Measurements from ENCODE around the gene PFDN6.

DNA sequence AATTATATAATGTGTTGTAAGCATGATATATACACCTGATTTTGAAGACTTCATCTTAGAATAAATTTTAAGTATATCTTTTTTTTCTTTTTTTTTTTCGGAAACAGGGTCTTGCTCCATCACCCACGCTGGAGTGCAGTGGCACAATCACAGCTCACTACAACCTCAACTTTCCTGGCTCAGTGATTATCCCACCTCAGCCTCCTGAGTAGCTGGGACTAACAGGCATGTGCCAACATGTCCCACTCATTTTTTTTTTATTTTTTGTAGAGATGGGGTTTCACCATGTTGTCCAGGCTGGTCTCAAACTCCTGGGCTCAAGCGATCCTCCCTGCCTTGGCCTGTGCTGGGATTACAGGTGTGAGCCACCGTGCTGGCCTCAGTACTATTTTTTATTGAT, 34.8 kb upstream of the PFDN6 start:
- TF ChIP-seq, protein P1, sequence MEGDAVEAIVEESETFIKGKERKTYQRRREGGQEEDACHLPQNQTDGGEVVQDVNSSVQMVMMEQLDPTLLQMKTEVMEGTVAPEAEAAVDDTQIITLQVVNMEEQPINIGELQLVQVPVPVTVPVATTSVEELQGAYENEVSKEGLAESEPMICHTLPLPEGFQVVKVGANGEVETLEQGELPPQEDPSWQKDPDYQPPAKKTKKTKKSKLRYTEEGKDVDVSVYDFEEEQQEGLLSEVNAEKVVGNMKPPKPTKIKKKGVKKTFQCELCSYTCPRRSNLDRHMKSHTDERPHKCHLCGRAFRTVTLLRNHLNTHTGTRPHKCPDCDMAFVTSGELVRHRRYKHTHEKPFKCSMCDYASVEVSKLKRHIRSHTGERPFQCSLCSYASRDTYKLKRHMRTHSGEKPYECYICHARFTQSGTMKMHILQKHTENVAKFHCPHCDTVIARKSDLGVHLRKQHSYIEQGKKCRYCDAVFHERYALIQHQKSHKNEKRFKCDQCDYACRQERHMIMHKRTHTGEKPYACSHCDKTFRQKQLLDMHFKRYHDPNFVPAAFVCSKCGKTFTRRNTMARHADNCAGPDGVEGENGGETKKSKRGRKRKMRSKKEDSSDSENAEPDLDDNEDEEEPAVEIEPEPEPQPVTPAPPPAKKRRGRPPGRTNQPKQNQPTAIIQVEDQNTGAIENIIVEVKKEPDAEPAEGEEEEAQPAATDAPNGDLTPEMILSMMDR (IDR thresholded peaks at IDR 0.05): no peak
- TF ChIP-seq MYBL2 (CRISPR knock-in tag; IDR thresholded peaks at IDR 0.05): no peak
- no peak for TF ChIP-seq CBFB (CRISPR knock-in tag; IDR thresholded peaks at IDR 0.05; ENCODE audit: low read depth)
- no peak for TF ChIP-seq GTF2I (CRISPR knock-in tag; conservative IDR thresholded peaks at IDR 0.05)
- no peak for TF ChIP-seq SP1 (CRISPR knock-in tag; conservative IDR thresholded peaks at IDR 0.05)
- TF ChIP-seq, protein P2, sequence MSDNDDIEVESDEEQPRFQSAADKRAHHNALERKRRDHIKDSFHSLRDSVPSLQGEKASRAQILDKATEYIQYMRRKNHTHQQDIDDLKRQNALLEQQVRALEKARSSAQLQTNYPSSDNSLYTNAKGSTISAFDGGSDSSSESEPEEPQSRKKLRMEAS (CRISPR knock-in tag; IDR thresholded peaks at IDR 0.05): no peak
- TF ChIP-seq, protein P3, sequence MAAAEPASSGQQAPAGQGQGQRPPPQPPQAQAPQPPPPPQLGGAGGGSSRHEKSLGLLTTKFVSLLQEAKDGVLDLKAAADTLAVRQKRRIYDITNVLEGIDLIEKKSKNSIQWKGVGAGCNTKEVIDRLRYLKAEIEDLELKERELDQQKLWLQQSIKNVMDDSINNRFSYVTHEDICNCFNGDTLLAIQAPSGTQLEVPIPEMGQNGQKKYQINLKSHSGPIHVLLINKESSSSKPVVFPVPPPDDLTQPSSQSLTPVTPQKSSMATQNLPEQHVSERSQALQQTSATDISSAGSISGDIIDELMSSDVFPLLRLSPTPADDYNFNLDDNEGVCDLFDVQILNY (CRISPR knock-in tag; IDR thresholded peaks at IDR 0.05): no peak
- TF ChIP-seq, protein P4, sequence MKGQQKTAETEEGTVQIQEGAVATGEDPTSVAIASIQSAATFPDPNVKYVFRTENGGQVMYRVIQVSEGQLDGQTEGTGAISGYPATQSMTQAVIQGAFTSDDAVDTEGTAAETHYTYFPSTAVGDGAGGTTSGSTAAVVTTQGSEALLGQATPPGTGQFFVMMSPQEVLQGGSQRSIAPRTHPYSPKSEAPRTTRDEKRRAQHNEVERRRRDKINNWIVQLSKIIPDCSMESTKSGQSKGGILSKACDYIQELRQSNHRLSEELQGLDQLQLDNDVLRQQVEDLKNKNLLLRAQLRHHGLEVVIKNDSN (CRISPR knock-in tag; IDR thresholded peaks at IDR 0.05): no peak
- TF ChIP-seq, protein P5, sequence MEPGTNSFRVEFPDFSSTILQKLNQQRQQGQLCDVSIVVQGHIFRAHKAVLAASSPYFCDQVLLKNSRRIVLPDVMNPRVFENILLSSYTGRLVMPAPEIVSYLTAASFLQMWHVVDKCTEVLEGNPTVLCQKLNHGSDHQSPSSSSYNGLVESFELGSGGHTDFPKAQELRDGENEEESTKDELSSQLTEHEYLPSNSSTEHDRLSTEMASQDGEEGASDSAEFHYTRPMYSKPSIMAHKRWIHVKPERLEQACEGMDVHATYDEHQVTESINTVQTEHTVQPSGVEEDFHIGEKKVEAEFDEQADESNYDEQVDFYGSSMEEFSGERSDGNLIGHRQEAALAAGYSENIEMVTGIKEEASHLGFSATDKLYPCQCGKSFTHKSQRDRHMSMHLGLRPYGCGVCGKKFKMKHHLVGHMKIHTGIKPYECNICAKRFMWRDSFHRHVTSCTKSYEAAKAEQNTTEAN (CRISPR knock-in tag; IDR thresholded peaks at IDR 0.05): no peak
